ENCODE measurements around the gene LARGE1. TPM values are rescaled to one million over a fixed set of nuclear protein-coding genes. Genes with fewer than 3 reads are reported as not detected.
A peak's percentile ranks its signal among the peaks of the same experiment; 100 is the strongest.

LARGE1 gene
- total RNA-seq, 4 donors from 2014 or later, result 24.9 to 51.0 (median 32.7) TPM

GRCh38 chr22:33871935-33872334 is 48.3 kb downstream of the LARGE1 start:
- WGBS, 2 donors, result 52 to 67% methylated on average over 8 of the region's 8 CpGs

DNA sequence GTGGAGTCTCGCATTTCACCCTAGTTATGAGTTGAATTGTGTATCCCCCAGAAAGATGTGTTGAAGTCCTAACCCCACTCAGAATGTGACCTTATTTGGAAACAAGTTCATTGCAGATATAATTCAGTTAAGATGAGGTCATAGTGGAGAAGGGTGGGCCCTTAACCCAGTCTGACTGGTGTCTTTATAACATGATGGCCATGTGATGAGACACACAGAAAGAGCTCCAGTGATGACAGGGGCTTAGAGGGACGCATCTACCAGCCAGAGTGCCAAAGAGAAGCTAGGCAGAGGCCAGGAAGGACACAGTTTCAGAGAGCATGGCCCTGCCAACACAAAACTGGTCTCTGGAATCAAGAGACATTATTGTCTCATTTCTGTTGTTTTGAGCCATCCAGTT is 50.3 kb downstream of the LARGE1 start:
- Histone ChIP-seq H3K4me3 (no peak overlapping the region), H3K36me3 (no peaks in the 10 kb centered on the region), H3K4me1 (peaks cover 0 to 55% (median 26%) of the 10 kb centered on the region in 4 donors), H3K9me3 (no peaks in the 10 kb centered on the region), H3K27me3 (no peaks in the 10 kb centered on the region), H3K27ac (peak overlapping the region in 2 of 4 donors; percentile 77 to 85)
- no peak for DNase-seq (ENCODE audit: low spot score in 2 of 2)
- WGBS, 2 donors, result 62 to 71% methylated on average over 2 of the region's 2 CpGs
- TF ChIP-seq EP300 (IDR thresholded peaks at IDR 0.05) (no peak), POLR2A (IDR thresholded peaks at IDR 0.05) (no peak)
- TF ChIP-seq, protein P1, sequence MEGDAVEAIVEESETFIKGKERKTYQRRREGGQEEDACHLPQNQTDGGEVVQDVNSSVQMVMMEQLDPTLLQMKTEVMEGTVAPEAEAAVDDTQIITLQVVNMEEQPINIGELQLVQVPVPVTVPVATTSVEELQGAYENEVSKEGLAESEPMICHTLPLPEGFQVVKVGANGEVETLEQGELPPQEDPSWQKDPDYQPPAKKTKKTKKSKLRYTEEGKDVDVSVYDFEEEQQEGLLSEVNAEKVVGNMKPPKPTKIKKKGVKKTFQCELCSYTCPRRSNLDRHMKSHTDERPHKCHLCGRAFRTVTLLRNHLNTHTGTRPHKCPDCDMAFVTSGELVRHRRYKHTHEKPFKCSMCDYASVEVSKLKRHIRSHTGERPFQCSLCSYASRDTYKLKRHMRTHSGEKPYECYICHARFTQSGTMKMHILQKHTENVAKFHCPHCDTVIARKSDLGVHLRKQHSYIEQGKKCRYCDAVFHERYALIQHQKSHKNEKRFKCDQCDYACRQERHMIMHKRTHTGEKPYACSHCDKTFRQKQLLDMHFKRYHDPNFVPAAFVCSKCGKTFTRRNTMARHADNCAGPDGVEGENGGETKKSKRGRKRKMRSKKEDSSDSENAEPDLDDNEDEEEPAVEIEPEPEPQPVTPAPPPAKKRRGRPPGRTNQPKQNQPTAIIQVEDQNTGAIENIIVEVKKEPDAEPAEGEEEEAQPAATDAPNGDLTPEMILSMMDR (IDR thresholded peaks at IDR 0.05), result no peak

More at GRCh38 chr22:33871935-33872334, 48.3 kb downstream of the LARGE1 start:
- Histone ChIP-seq H3K4me3 (no peak overlapping the region), H3K9me3 (no peaks in the 10 kb centered on the region), H3K36me3 (no peaks in the 10 kb centered on the region), H3K27ac (no peak overlapping the region), H3K27me3 (no peaks in the 10 kb centered on the region), H3K4me1 (peaks cover 0 to 66% (median 20%) of the 10 kb centered on the region in 4 donors)
- DNase-seq (ENCODE audit: low spot score in 2 of 2), result no peak
- TF ChIP-seq, protein P1 (IDR thresholded peaks at IDR 0.05), result no peak
- TF ChIP-seq EP300 (IDR thresholded peaks at IDR 0.05), result no peak

GRCh38 chr22:33867971-33868370 is 52.3 kb downstream of the LARGE1 start:
- H3K36me3 ChIP-seq, result no peaks in the 10 kb centered on the region
- no peaks in the 10 kb centered on the region for H3K9me3 ChIP-seq
- no peaks in the 10 kb centered on the region for H3K27me3 ChIP-seq
- no peak overlapping the region for H3K4me3 ChIP-seq
- peaks cover 0 to 42% (median 22%) of the 10 kb centered on the region in 4 donors for H3K4me1 ChIP-seq
- no peak for DNase-seq (ENCODE audit: low spot score in 2 of 2)
- peak overlapping the region in 3 of 4 donors; percentile 68 to 85 (median 77) for H3K27ac ChIP-seq
- 95 to 98% methylated on average over 9 of the region's 9 CpGs for WGBS, 2 donors
- TF ChIP-seq, protein P1 (IDR thresholded peaks at IDR 0.05), result no peak
- TF ChIP-seq EP300 (IDR thresholded peaks at IDR 0.05) (no peak), POLR2A (IDR thresholded peaks at IDR 0.05) (no peak)

DNA sequence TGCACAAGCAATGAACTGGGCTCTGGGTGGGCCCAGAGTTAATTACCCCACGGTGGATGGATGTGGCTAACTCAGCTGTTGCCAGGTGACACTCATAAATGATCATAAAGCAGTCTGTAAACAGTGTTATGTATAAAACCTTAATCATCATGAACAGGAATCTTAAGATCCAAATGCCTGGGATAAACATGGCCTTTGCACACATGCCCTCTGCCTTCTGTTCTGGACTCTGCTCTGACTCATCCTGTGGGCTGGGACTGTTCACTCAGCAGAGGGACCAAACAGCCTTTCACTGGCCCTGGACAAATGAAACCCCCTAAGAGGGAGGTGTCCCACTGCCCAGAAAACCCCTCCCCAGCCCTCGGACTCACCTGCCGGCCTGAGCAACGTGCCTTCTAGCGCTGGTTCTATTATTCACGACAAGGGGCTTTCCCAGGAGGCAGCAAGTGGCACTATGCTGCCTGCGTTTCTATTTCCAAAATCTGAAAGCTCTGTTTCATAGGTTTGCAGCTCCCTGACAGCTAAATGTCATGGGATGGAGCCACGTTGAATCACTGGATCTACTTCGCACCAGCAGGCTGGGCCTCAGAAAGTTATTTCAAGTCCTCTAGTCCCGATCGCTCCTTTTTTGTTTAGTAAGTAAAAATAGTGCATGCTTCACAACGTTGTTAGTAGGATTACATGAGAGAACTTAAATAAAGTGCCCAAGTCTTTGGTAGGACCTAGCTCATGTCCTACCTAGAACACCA is 53.0 kb downstream of the LARGE1 start:
- TF ChIP-seq EP300 (IDR thresholded peaks at IDR 0.05), result peak in 1 of 2 donors; percentile 30
- TF ChIP-seq, protein P1 (IDR thresholded peaks at IDR 0.05), result no peak
- no peak for TF ChIP-seq POLR2A (IDR thresholded peaks at IDR 0.05)
- peak overlapping the region; percentile 22 to 85 (median 72) for H3K27ac ChIP-seq
- no peaks in the 10 kb centered on the region for H3K27me3 ChIP-seq
- H3K4me1 ChIP-seq, result peaks cover 0 to 38% (median 20%) of the 10 kb centered on the region in 4 donors
- WGBS, 2 donors, result 55% methylated on average over 12 of the region's 12 CpGs
- H3K36me3 ChIP-seq, result no peaks in the 10 kb centered on the region
- DNase-seq (ENCODE audit: low spot score in 2 of 2), result no peak
- H3K9me3 ChIP-seq, result no peaks in the 10 kb centered on the region
- no peak overlapping the region for H3K4me3 ChIP-seq

GRCh38 chr22:33866511-33866910 is 53.8 kb downstream of the LARGE1 start:
- TF ChIP-seq POLR2A (IDR thresholded peaks at IDR 0.05), result no peak
- Histone ChIP-seq H3K4me3 (no peak overlapping the region), H3K36me3 (no peaks in the 10 kb centered on the region), H3K9me3 (no peaks in the 10 kb centered on the region), H3K4me1 (peaks cover 0 to 36% (median 19%) of the 10 kb centered on the region in 4 donors), H3K27me3 (no peaks in the 10 kb centered on the region), H3K27ac (peak overlapping the region in 3 of 4 donors; percentile 68 to 85 (median 77))
- WGBS, 2 donors, result 93 to 96% methylated on average over 3 of the region's 3 CpGs
- no peak for DNase-seq (ENCODE audit: low spot score in 2 of 2)

Measured in tibial nerve (tissue), 4 donors.